K562 (cell line): ENCODE data around the gene SLC25A45. TPM values are rescaled to one million over a fixed set of nuclear protein-coding genes. Genes with fewer than 3 reads are reported as not detected.

ENCODE experiments used
- ARID1B ChIP-seq: fragments of 450-650 bp; IDR thresholded peaks from 2 replicates; pipeline ENCODE4 v1.6.1; 2016; ENCODE audit warnings: antibody characterized with exemption, mild to moderate bottlenecking, inconsistent platforms
- CHD2 ChIP-seq: IDR thresholded peaks from 2 replicates; pipeline ENCODE4 v1.6.1; 2011; ENCODE audit warnings: low read depth, low read length
- EP400 ChIP-seq: fragments of 450-650 bp; IDR thresholded peaks from 2 replicates; pipeline ENCODE4 v1.6.1; 2017; ENCODE audit warnings: antibody characterized with exemption, mild to moderate bottlenecking, moderate library complexity
- ETV6 ChIP-seq, 3 experiments: fragments of 150-350 bp in 1 of 3; sonication (generic) in 1 of 3; formaldehyde crosslinking in 1 of 3; IDR thresholded peaks; 2 replicates each; pipeline versions ENCODE4 v1.6.1 to v1.8.0; 2014 to 2022; ENCODE audit warnings: borderline replicate concordance in 2 of 3, low read depth in 2 of 3, antibody characterized with exemption in 1 of 3, low read length in 1 of 3, mild to moderate bottlenecking in 1 of 3, missing genetic modification reagents in 1 of 3
- FOSL1 ChIP-seq: fragments of 200-800 bp; sonication (Bioruptor generic); conservative IDR thresholded peaks from 2 replicates; pipeline ENCODE4 v1.6.1; 2016; ENCODE audit warnings: missing genetic modification characterization, missing compliant biosample characterization
- SIRT6 ChIP-seq: IDR thresholded peaks from one replicate; pipeline ENCODE4 v1.6.1; 2012; ENCODE audit warnings: low read depth, mild to moderate bottlenecking, control low read depth, inconsistent platforms, low read length, moderate library complexity
- SMARCB1 ChIP-seq: IDR thresholded peaks from 2 replicates; pipeline ENCODE4 v1.6.1; 2011; ENCODE audit warnings: improper control_type of control experiment, low read depth; ENCODE audit not compliant: insufficient read length
- TFAM ChIP-seq: fragments of 250-450 bp; sonication (Bioruptor Pico); conservative IDR thresholded peaks from 2 replicates; pipeline ENCODE4 v1.5.0; 2021; ENCODE audit warnings: mild to moderate bottlenecking, moderate library complexity
- XRCC5 ChIP-seq: fragments of 200-400 bp; formaldehyde crosslinking; IDR thresholded peaks from 2 replicates; pipeline ENCODE4 v1.6.1; 2017; ENCODE audit warnings: low read depth, mild to moderate bottlenecking, low read length
- YY1 ChIP-seq, 3 experiments: IDR thresholded peaks; 2 replicates each; pipeline ENCODE4 v1.6.1; 2011; ENCODE audit warnings: low read length in 2 of 3, mild to moderate bottlenecking in 2 of 3, moderate library complexity in 2 of 3, borderline replicate concordance in 1 of 3, control low read depth in 1 of 3, low read depth in 1 of 3; ENCODE audit not compliant: insufficient read depth in 3 of 3, insufficient replicate concordance in 2 of 3, control insufficient read depth in 1 of 3, insufficient read length in 1 of 3; ENCODE audit errors: extremely low read depth in 1 of 3
- ZNF133 ChIP-seq: fragments of 250-450 bp; sonication (Bioruptor Pico); IDR thresholded peaks from 2 replicates; pipeline ENCODE4 v1.4.0; 2020; ENCODE audit warnings: mild to moderate bottlenecking
- ZNF197 ChIP-seq: fragments of 200-800 bp; sonication (Bioruptor generic); IDR thresholded peaks from 2 replicates; pipeline ENCODE4 v1.6.1; 2016; ENCODE audit warnings: low read depth, missing genetic modification characterization, missing compliant biosample characterization
- ZNF583 ChIP-seq: fragments of 250-450 bp; sonication (Bioruptor Pico); IDR thresholded peaks from 2 replicates; pipeline ENCODE4 v1.4.0; 2020
- polyA plus RNA-seq, 8 experiments: library from polyadenylated mRNA; depleted of rRNA in 4 of 8; stranded (reverse) in 5 of 8; unstranded in 3 of 8; fragments of >200 nt; fragmentation: Nextera tagmentation in 2 of 8; fragmentation: Illumina TruSeq in 1 of 8; extraction: Ambion mirVana in 2 of 8; extraction: Trizol in 1 of 8; gene quantifications; 2 replicates each; pipeline versions ENCODE4 v1.2.1 to v1.2.3, GENCODE V29; 2011 to 2014; ENCODE audit warnings: inconsistent platforms in 1 of 8, missing spikeins in 1 of 8
- total RNA-seq, 7 experiments: library from RNA; depleted of rRNA in 6 of 7; stranded (reverse); fragments of >200 nt in 6 of 7; fragmentation: Illumina TruSeq in 2 of 7; extraction: Trizol in 2 of 7; gene quantifications; 2 replicates each; pipeline versions ENCODE4 v1.2.1 to v1.2.3, GENCODE V29; 2011 to 2021; ENCODE audit warnings: low replicate concordance in 1 of 7
- TF ChIP-seq, protein P1 (sequence below), 2 experiments: fragments of 200-800 bp in 1 of 2; sonication (Bioruptor generic) in 1 of 2; sonication (generic) in 1 of 2; formaldehyde crosslinking in 1 of 2; IDR thresholded peaks in 1 of 2; conservative IDR thresholded peaks in 1 of 2; 2 replicates each; pipeline versions ENCODE4 v1.5.0 to v1.6.1; 2016 to 2020; ENCODE audit warnings: missing compliant biosample characterization in 1 of 2, missing genetic modification characterization in 1 of 2, missing genetic modification reagents in 1 of 2
- TF ChIP-seq, protein P2 (sequence below): sonication (generic); formaldehyde crosslinking; IDR thresholded peaks from 2 replicates; pipeline ENCODE4 v1.8.0; 2022; ENCODE audit warnings: missing genetic modification reagents, mild to moderate bottlenecking, moderate library complexity, borderline replicate concordance
- TF ChIP-seq, protein P3 (sequence below): IDR thresholded peaks from 3 replicates; pipeline ENCODE4 v1.6.1; 2011; ENCODE audit warnings: borderline replicate concordance, mild to moderate bottlenecking, moderate library complexity; ENCODE audit not compliant: insufficient read length; ENCODE audit errors: extremely low read depth
- TF ChIP-seq, protein P4 (sequence below), 3 experiments: IDR thresholded peaks in 2 of 3; conservative IDR thresholded peaks in 1 of 3; 2 replicates each; pipeline ENCODE4 v1.5.1; 2011 to 2012; ENCODE audit warnings: low read length in 3 of 3, mild to moderate bottlenecking in 3 of 3, control low read depth in 2 of 3, improper control_type of control experiment in 1 of 3, inconsistent platforms in 1 of 3, low read depth in 1 of 3, mixed read lengths in 1 of 3, moderate library complexity in 1 of 3; ENCODE audit not compliant: insufficient read depth in 2 of 3

SLC25A45 gene
- total and polyA plus RNA-seq, 9 of the 15 experiments (the other 6 are each of a cell fraction or from before 2014, with no cell fraction given): 0.15 to 2.3 (median 0.68) TPM

DNA sequence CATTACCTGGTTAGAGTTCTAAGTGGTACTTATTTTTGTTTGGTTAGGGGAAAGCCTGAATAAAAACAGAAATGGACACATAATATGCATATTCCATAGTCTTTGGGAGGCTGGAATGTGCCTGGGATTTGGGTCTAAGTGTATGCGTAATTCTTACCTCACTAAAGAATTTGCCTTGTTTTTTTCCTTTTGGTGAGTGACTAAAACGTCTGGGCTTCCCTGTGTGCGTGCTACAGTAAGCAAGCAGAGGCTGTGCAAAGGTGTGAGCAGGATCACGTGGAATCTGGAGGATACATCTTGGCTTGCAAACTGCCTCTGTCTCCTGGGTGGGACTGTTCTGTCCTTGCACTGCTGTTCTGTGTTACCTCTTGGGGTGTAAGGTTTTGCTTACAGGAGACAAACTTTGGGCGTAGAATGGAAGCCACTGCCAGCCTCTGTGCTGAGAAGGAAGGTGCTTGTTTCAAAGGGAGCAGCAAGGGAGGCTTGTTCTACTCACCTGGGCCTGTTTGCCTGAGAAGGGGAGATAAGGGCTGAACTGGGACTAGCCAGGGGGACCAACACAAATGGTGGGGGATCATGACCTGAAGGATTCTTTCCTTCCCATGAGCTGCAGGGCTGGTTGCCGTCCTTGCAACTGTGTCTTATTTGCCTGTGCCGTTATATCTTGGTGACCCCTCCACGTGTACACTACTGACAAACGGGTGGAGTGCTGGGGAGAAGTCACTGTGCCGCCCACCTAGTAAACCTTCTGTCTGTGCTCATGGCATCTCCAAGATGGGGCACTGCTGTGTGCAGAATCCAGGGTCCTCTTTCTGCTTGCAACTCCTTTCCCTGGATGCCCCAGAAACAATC is 44.6 kb upstream of the SLC25A45 start (continued):
- TF ChIP-seq, protein P1, sequence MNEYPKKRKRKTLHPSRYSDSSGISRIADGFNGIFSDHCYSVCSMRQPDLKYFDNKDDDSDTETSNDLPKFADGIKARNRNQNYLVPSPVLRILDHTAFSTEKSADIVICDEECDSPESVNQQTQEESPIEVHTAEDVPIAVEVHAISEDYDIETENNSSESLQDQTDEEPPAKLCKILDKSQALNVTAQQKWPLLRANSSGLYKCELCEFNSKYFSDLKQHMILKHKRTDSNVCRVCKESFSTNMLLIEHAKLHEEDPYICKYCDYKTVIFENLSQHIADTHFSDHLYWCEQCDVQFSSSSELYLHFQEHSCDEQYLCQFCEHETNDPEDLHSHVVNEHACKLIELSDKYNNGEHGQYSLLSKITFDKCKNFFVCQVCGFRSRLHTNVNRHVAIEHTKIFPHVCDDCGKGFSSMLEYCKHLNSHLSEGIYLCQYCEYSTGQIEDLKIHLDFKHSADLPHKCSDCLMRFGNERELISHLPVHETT (CRISPR knock-in tag; conservative IDR thresholded peaks at IDR 0.05 in 1 of 2, IDR thresholded peaks at IDR 0.05 in 1 of 2): no peak
- TF ChIP-seq, protein P2, sequence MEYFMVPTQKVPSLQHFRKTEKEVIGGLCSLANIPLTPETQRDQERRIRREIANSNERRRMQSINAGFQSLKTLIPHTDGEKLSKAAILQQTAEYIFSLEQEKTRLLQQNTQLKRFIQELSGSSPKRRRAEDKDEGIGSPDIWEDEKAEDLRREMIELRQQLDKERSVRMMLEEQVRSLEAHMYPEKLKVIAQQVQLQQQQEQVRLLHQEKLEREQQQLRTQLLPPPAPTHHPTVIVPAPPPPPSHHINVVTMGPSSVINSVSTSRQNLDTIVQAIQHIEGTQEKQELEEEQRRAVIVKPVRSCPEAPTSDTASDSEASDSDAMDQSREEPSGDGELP (CRISPR knock-in tag): no peak; the same call in none of the 2 replicates
- TF ChIP-seq SIRT6 (peak; percentile 94), ZNF197 (no peak; the same call in 1 of the 2 replicates), SMARCB1 (no peak), YY1 (IDR thresholded peaks at IDR 0.05; ENCODE audit: borderline replicate concordance in 1 of 3, control insufficient read depth in 1 of 3, extremely low read depth in 1 of 3, insufficient read depth in 3 of 3, insufficient read length in 1 of 3, insufficient replicate concordance in 2 of 3, low read depth in 1 of 3, low read length in 2 of 3) (peak in 1 of 3 experiments; percentile 54), ZNF583 (CRISPR knock-in tag) (no peak), EP400 (no peak), ZNF133 (CRISPR knock-in tag) (no peak), FOSL1 (tag) (no peak), ARID1B (peak; percentile 48; the same call in 1 of the 2 replicates), TFAM (no peak), XRCC5 (peak; percentile 55), ETV6 (IDR thresholded peaks at IDR 0.05; ENCODE audit: borderline replicate concordance in 1 of 2, low read depth in 2 of 2, low read length in 1 of 2) (no peak), ETV6 (CRISPR knock-in tag; IDR thresholded peaks at IDR 0.05; ENCODE audit: borderline replicate concordance) (no peak; the same call in none of the 2 replicates), CHD2 (peak; percentile 62)
- TF ChIP-seq, protein P3, sequence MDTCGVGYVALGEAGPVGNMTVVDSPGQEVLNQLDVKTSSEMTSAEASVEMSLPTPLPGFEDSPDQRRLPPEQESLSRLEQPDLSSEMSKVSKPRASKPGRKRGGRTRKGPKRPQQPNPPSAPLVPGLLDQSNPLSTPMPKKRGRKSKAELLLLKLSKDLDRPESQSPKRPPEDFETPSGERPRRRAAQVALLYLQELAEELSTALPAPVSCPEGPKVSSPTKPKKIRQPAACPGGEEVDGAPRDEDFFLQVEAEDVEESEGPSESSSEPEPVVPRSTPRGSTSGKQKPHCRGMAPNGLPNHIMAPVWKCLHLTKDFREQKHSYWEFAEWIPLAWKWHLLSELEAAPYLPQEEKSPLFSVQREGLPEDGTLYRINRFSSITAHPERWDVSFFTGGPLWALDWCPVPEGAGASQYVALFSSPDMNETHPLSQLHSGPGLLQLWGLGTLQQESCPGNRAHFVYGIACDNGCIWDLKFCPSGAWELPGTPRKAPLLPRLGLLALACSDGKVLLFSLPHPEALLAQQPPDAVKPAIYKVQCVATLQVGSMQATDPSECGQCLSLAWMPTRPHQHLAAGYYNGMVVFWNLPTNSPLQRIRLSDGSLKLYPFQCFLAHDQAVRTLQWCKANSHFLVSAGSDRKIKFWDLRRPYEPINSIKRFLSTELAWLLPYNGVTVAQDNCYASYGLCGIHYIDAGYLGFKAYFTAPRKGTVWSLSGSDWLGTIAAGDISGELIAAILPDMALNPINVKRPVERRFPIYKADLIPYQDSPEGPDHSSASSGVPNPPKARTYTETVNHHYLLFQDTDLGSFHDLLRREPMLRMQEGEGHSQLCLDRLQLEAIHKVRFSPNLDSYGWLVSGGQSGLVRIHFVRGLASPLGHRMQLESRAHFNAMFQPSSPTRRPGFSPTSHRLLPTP: no peak
- TF ChIP-seq, protein P4, sequence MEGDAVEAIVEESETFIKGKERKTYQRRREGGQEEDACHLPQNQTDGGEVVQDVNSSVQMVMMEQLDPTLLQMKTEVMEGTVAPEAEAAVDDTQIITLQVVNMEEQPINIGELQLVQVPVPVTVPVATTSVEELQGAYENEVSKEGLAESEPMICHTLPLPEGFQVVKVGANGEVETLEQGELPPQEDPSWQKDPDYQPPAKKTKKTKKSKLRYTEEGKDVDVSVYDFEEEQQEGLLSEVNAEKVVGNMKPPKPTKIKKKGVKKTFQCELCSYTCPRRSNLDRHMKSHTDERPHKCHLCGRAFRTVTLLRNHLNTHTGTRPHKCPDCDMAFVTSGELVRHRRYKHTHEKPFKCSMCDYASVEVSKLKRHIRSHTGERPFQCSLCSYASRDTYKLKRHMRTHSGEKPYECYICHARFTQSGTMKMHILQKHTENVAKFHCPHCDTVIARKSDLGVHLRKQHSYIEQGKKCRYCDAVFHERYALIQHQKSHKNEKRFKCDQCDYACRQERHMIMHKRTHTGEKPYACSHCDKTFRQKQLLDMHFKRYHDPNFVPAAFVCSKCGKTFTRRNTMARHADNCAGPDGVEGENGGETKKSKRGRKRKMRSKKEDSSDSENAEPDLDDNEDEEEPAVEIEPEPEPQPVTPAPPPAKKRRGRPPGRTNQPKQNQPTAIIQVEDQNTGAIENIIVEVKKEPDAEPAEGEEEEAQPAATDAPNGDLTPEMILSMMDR (IDR thresholded peaks at IDR 0.05 in 2 of 3, conservative IDR thresholded peaks at IDR 0.05 in 1 of 3; ENCODE audit: insufficient read depth in 2 of 3, low read depth in 1 of 3, low read length in 3 of 3): 0 out of 6 replicates have a peak, but pooled peaks of 1 of the 3 experiments have one; percentile 5
